NCI-H1694 (cell line): ENCODE measurements around the gene PLPPR3.

Experiments
- DNase-seq: peaks from one replicate; lab custom pipeline; 2025; lab: John Stamatoyannopoulos, UW

The PLPPR3 gene

GRCh38 chr19:772730-773436, 48.9 kb downstream of the PLPPR3 start:
- DNase-seq = no peak

DNA sequence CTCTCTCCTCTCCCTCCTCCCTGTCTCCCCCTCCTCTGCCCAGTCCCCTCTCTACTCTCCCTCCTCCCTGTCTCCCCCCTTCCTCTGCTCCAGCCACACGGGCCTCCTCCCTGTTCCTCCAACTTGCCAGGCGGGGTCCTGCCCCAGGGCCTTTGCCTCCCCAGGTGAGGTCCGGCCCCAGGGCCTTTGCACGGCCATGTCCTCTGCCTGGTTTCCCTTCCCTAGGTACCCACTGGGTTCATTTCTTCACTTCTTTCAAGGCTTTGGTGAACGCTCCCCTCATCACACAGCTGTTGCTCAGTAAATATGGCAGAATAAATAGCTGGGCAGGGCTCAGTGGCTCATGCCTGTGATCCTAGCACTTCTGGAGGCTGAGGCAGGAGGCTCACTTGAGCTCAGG, 49.7 kb downstream of the PLPPR3 start:
- DNase-seq = no peak

DNA sequence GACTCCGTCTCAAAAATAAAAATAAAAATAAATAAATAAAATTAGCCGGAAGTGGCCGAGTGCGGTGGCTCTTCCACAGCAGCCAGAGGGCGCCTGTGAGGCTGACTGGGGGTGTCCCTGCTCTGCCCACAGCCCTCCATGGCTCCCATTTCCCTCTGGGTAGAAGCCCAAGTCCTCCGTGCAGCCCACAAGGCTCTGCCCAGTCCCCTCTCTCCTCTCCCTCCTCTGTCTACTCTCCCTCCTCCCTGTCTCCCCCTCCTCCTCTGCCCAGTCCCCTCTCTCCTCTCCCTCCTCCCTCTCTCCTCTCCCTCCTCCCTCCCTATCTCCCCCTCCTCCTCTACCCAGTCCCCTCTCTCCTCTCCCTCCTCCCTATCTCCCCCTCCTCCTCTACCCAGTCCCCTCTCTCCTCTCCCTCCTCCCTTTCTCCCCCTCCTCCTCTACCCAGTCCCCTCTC, 50.4 kb downstream of the PLPPR3 start:
- DNase-seq = no peak

GRCh38 chr19:769616-770015, 52.1 kb downstream of the PLPPR3 start:
- DNase-seq = no peak

DNA sequence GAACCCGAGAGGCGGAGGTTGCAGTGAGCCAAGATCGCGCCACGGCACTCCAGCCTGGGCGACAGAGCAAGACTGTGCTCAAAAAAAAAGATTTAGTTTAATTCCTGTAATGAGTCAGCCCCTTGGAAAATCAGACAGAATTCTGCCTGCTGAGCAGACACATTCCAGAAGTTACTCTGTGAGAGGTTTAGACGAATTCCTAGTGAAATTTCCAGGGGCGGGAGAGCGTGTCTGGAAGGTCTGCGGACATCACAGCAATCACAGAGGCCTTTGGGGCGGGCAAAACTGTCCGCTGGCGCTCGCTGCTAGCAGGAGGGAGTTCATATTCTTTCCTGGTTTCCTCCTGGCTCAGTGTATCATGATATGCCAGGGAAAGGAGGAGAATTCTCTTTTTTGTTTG, 53.3 kb downstream of the PLPPR3 start:
- DNase-seq = no peak

GRCh38 chr19:765179-765738, 56.5 kb downstream of the PLPPR3 start:
- no peak for DNase-seq

DNA sequence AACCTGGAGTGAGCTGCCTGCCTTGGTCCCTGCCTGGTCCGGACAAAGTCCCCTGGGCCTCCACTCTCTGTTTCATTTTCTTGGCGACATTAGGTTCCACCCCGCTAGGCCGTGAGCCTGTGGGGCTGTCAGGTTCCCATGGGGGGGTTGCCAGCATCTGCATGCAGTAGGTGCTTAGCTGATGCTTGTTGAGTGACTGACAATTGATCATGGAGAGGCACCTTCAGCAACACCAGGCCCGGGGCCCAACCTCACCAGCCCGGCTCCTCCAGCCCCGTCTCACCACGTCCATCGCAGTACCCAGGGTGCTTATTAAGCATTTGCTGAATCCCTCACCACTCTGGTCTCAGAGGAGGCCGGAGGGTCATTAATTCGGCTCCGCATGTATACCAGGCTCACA, 57.5 kb downstream of the PLPPR3 start:
- DNase-seq = no peak

DNA sequence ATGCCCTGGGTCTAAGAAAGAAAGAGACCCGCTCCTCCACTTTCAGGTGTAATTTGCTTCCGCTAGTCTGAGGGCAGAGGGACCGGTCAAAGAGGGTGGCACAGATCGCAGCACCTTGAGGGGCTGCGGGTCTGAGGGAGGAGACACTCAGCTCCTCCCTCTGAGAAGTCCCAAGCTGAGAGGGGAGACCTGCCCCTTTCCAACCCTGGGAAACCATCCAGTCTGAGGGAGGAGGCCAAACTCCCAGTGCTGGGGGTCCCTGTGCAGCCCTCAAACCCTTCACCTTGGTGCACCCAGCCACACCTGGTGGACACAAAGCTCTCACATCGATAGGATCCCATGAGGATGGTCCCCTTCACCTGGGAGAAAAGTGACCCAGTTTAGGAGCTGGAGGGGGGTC, 57.9 kb downstream of the PLPPR3 start:
- no peak for DNase-seq

GRCh38 chr19:763181-763580, 58.6 kb downstream of the PLPPR3 start:
- DNase-seq = no peak
